Retina (tissue), 1 donor: ENCODE data around the gene RAB17.

Experiments
- DNase-seq: peaks from one replicate; pipeline ENCODE4 v3.0.0-alpha.2; 2016

RAB17 gene

GRCh38 chr2:237533668-237534161 is 56.8 kb downstream of the RAB17 start:
- no peak for DNase-seq

- DNase-seq: no peak
Observed at GRCh38 chr2:237532160-237532559, 58.4 kb downstream of the RAB17 start.

- DNase-seq: no peak
Observed at GRCh38 chr2:237530472-237531433, 59.8 kb downstream of the RAB17 start.

- no peak for DNase-seq
Observed at GRCh38 chr2:237529452-237530402, 60.8 kb downstream of the RAB17 start.

- DNase-seq: no peak
Observed at GRCh38 chr2:237527766-237528165, 62.8 kb downstream of the RAB17 start.

GRCh38 chr2:237527233-237527632 is 63.3 kb downstream of the RAB17 start:
- DNase-seq: no peak

GRCh38 chr2:237525559-237526157 is 64.9 kb downstream of the RAB17 start:
- no peak for DNase-seq

- DNase-seq: no peak
Observed at GRCh38 chr2:237524631-237525030, 65.9 kb downstream of the RAB17 start.
